ENCODE data around the gene KCNK3.

Gene KCNK3

GRCh38 chr2:26715528-26716270 is 23.2 kb downstream of the KCNK3 start:
- DNase-seq: no peak

GRCh38 chr2:26716340-26716739 is 23.8 kb downstream of the KCNK3 start:
- no peak for DNase-seq

- DNase-seq: no peak
Observed at GRCh38 chr2:26716769-26717168, 24.2 kb downstream of the KCNK3 start.

- DNase-seq: no peak
Observed at GRCh38 chr2:26717362-26717761, 24.8 kb downstream of the KCNK3 start.

GRCh38 chr2:26718949-26719686 is 26.6 kb downstream of the KCNK3 start:
- no peak for DNase-seq

- DNase-seq: no peak
Observed at GRCh38 chr2:26720322-26721114, 28.0 kb downstream of the KCNK3 start.

GRCh38 chr2:26721115-26722032 is 28.9 kb downstream of the KCNK3 start:
- no peak for DNase-seq

GRCh38 chr2:26722328-26722727 is 29.8 kb downstream of the KCNK3 start:
- no peak for DNase-seq

GRCh38 chr2:26722911-26723310 is 30.4 kb downstream of the KCNK3 start:
- DNase-seq: no peak

- no peak for DNase-seq
Observed at GRCh38 chr2:26723475-26723874, 31.0 kb downstream of the KCNK3 start.

- DNase-seq: no peak
Observed at GRCh38 chr2:26723991-26724750, 31.6 kb downstream of the KCNK3 start.

- no peak for DNase-seq
Observed at GRCh38 chr2:26724784-26725520, 32.4 kb downstream of the KCNK3 start.

GRCh38 chr2:26725521-26725820 is 32.9 kb downstream of the KCNK3 start:
- no peak for DNase-seq

- DNase-seq: no peak
Observed at GRCh38 chr2:26726228-26726627, 33.7 kb downstream of the KCNK3 start.

- DNase-seq: no peak
Observed at GRCh38 chr2:26727641-26728561, 35.4 kb downstream of the KCNK3 start.

- no peak for DNase-seq
Observed at GRCh38 chr2:26729311-26729710, 36.8 kb downstream of the KCNK3 start.

GRCh38 chr2:26730549-26731344 is 38.2 kb downstream of the KCNK3 start:
- no peak for DNase-seq

- no peak for DNase-seq
Observed at GRCh38 chr2:26731714-26732113, 39.2 kb downstream of the KCNK3 start.

- no peak for DNase-seq
Observed at GRCh38 chr2:26732446-26732845, 39.9 kb downstream of the KCNK3 start.

All from NCI-H1105 (cell line).